WTC11 (cell line): ENCODE results near the gene SYNDIG1. TPM values are rescaled to one million over a fixed set of nuclear protein-coding genes. Genes with fewer than 3 reads are reported as not detected.

Source experiments
- ATAC-seq: fragments of 200-7000 bp; cut with Tn5 transposase; 2 replicates; pipeline ENCODE4 v1.10.0; 2021; ENCODE audit warnings: mild to moderate bottlenecking, moderate library complexity
- CTCF ChIA-PET: fragments of 300-600 bp; sonication (Branson Sonifier 250); formaldehyde crosslinking; loops from one replicate; lab custom pipeline; 2021; ENCODE audit warnings: antibody characterized with exemption; lab: Charles Lee
- POLR2A ChIA-PET: fragments of 350-600 bp; sonication (Branson Sonifier 250); formaldehyde crosslinking; loops from one replicate; lab custom pipeline; 2021; ENCODE audit warnings: antibody characterized with exemption; lab: Charles Lee
- DNase-seq: peaks from one replicate; pipeline ENCODE4 v3.0.0; 2021; ENCODE audit warnings: low spot score
- H3K27ac Mint-ChIP-seq: 2 replicates; pipeline ENCODE4 v1.8.0; 2021; ENCODE audit warnings: mixed read lengths
- H3K27me3 Mint-ChIP-seq: 2 replicates; pipeline ENCODE4 v1.8.0; 2021; ENCODE audit warnings: low read depth, mild to moderate bottlenecking, moderate library complexity, mixed read lengths
- H3K36me3 Mint-ChIP-seq: 2 replicates; pipeline ENCODE4 v1.8.0; 2021; ENCODE audit warnings: mixed read lengths
- H3K4me1 Mint-ChIP-seq: 2 replicates; pipeline ENCODE4 v1.8.0; 2022; ENCODE audit warnings: mixed read lengths
- H3K4me3 Mint-ChIP-seq: 2 replicates; pipeline ENCODE4 v1.8.0; 2021; ENCODE audit warnings: mild to moderate bottlenecking, moderate library complexity, mixed read lengths
- H3K9me3 Mint-ChIP-seq: 2 replicates; pipeline ENCODE4 v1.8.0; 2021; ENCODE audit warnings: mixed read lengths
- ATF3 ChIP-seq: sonication (generic); formaldehyde crosslinking; conservative IDR thresholded peaks from 2 replicates; pipeline ENCODE4 v1.8.1; 2022; ENCODE audit warnings: mild to moderate bottlenecking, missing genetic modification reagents
- CBFB ChIP-seq: sonication (generic); formaldehyde crosslinking; IDR thresholded peaks from 2 replicates; pipeline ENCODE4 v1.8.1; 2022; ENCODE audit warnings: mild to moderate bottlenecking, low read depth, missing genetic modification reagents
- ELF4 ChIP-seq: sonication (generic); formaldehyde crosslinking; IDR thresholded peaks from 2 replicates; pipeline ENCODE4 v1.8.1; 2022; ENCODE audit warnings: low read depth, mild to moderate bottlenecking, moderate library complexity, missing genetic modification reagents
- ERG ChIP-seq: fragments of 250-450 bp; sonication (Bioruptor Pico); IDR thresholded peaks from 2 replicates; pipeline ENCODE4 v1.8.0; 2021; ENCODE audit warnings: mild to moderate bottlenecking
- ESRRA ChIP-seq: sonication (generic); formaldehyde crosslinking; IDR thresholded peaks from 2 replicates; pipeline ENCODE4 v1.8.1; 2022; ENCODE audit warnings: mild to moderate bottlenecking, missing genetic modification reagents, borderline replicate concordance
- HMGA2 ChIP-seq: fragments of 250-450 bp; sonication (Bioruptor Pico); IDR thresholded peaks from 2 replicates; pipeline ENCODE4 v1.4.0; 2021; ENCODE audit warnings: mild to moderate bottlenecking, moderate library complexity
- HMGXB4 ChIP-seq: sonication (generic); formaldehyde crosslinking; IDR thresholded peaks from 2 replicates; pipeline ENCODE4 v1.8.1; 2023; ENCODE audit warnings: mild to moderate bottlenecking, moderate library complexity, missing genetic modification reagents
- IRF1 ChIP-seq: sonication (generic); formaldehyde crosslinking; IDR thresholded peaks from 2 replicates; pipeline ENCODE4 v1.8.0; 2023; ENCODE audit warnings: missing genetic modification reagents
- MLX ChIP-seq: sonication (generic); formaldehyde crosslinking; IDR thresholded peaks from 2 replicates; pipeline ENCODE4 v1.8.1; 2023; ENCODE audit warnings: mild to moderate bottlenecking, missing genetic modification reagents, moderate library complexity
- NFATC4 ChIP-seq: fragments of 250-450 bp; sonication (Bioruptor Pico); IDR thresholded peaks from 2 replicates; pipeline ENCODE4 v1.9.0; 2021; ENCODE audit warnings: mild to moderate bottlenecking
- NFE2L1 ChIP-seq: sonication (generic); formaldehyde crosslinking; IDR thresholded peaks from 2 replicates; pipeline ENCODE4 v1.8.1; 2023; ENCODE audit warnings: missing genetic modification reagents
- OVOL2 ChIP-seq: fragments of 250-450 bp; sonication (Bioruptor Pico); IDR thresholded peaks from 2 replicates; pipeline ENCODE4 v1.9.0; 2021; ENCODE audit warnings: mild to moderate bottlenecking, borderline replicate concordance
- PREB ChIP-seq: sonication (generic); formaldehyde crosslinking; IDR thresholded peaks from 2 replicates; pipeline ENCODE4 v1.8.1; 2022; ENCODE audit warnings: mild to moderate bottlenecking, missing genetic modification reagents, moderate library complexity, borderline replicate concordance
- RORB ChIP-seq: fragments of 250-450 bp; sonication (Bioruptor Pico); IDR thresholded peaks from 2 replicates; pipeline ENCODE4 v1.9.0; 2021; ENCODE audit warnings: mild to moderate bottlenecking
- SOX15 ChIP-seq: fragments of 250-450 bp; sonication (Bioruptor Pico); IDR thresholded peaks from 2 replicates; pipeline ENCODE4 v1.9.0; 2021; ENCODE audit warnings: mild to moderate bottlenecking
- SP1 ChIP-seq: sonication (generic); formaldehyde crosslinking; conservative IDR thresholded peaks from 2 replicates; pipeline ENCODE4 v1.8.1; 2022; ENCODE audit warnings: missing genetic modification reagents
- TCF7 ChIP-seq: sonication (generic); formaldehyde crosslinking; IDR thresholded peaks from 2 replicates; pipeline ENCODE4 v1.8.0; 2022; ENCODE audit warnings: mild to moderate bottlenecking, low read depth, missing genetic modification reagents, moderate library complexity
- TEAD4 ChIP-seq: sonication (generic); formaldehyde crosslinking; IDR thresholded peaks from 2 replicates; pipeline ENCODE4 v1.8.0; 2022; ENCODE audit warnings: mild to moderate bottlenecking, missing genetic modification reagents
- USF1 ChIP-seq: sonication (generic); formaldehyde crosslinking; IDR thresholded peaks from 2 replicates; pipeline ENCODE4 v1.8.0; 2022; ENCODE audit warnings: mild to moderate bottlenecking, missing genetic modification reagents
- ZNF121 ChIP-seq: sonication (generic); formaldehyde crosslinking; IDR thresholded peaks from 2 replicates; pipeline ENCODE4 v1.8.0; 2023; ENCODE audit warnings: missing genetic modification reagents
- ZNF219 ChIP-seq: sonication (generic); formaldehyde crosslinking; IDR thresholded peaks from 2 replicates; pipeline ENCODE4 v1.8.0; 2023; ENCODE audit warnings: missing genetic modification reagents, mild to moderate bottlenecking, borderline replicate concordance
- ZNF232 ChIP-seq: sonication (generic); formaldehyde crosslinking; IDR thresholded peaks from 2 replicates; pipeline ENCODE4 v1.8.0; 2022; ENCODE audit warnings: mild to moderate bottlenecking, missing genetic modification reagents
- ZNF416 ChIP-seq: fragments of 250-450 bp; sonication (Bioruptor Pico); IDR thresholded peaks from 2 replicates; pipeline ENCODE4 v1.9.0; 2021; ENCODE audit warnings: mild to moderate bottlenecking, inconsistent platforms
- ZNF512 ChIP-seq: sonication (generic); formaldehyde crosslinking; IDR thresholded peaks from 2 replicates; pipeline ENCODE4 v1.8.1; 2022; ENCODE audit warnings: missing genetic modification reagents, borderline replicate concordance
- total RNA-seq: library from RNA; stranded (reverse); gene quantifications from 3 replicates; pipeline ENCODE4 v1.2.3, GENCODE V29; 2021

The SYNDIG1 gene
- total RNA-seq, 1 experiment from 2014 or later = 6.4 TPM

- peaks cover 17% of the 10 kb centered on the region for H3K4me1 Mint-ChIP-seq
- CTCF ChIA-PET = no interaction called here
- H3K27ac Mint-ChIP-seq = no peak overlapping the region
- no peaks in the 10 kb centered on the region for H3K9me3 Mint-ChIP-seq
- POLR2A ChIA-PET = no interaction called here
- no peak for DNase-seq
- peaks cover 4% of the 10 kb centered on the region; the same call in 1 of the 2 replicates for H3K36me3 Mint-ChIP-seq
- TF ChIP-seq MLX (CRISPR knock-in tag) (no peak), ZNF512 (CRISPR knock-in tag) (no peak), HMGXB4 (CRISPR knock-in tag) (no peak), NFATC4 (CRISPR knock-in tag) (no peak), ZNF416 (CRISPR knock-in tag) (no peak), RORB (CRISPR knock-in tag) (no peak), NFE2L1 (CRISPR knock-in tag) (no peak), PREB (CRISPR knock-in tag) (no peak), ERG (CRISPR knock-in tag) (no peak), CBFB (no peak), ZNF232 (CRISPR knock-in tag) (no peak), ELF4 (CRISPR knock-in tag) (no peak)
- TF ChIP-seq, all 79 proteins: peak for 0
- no peak for ATAC-seq
- Mint-ChIP-seq H3K4me3 (no peak overlapping the region), H3K27me3 (no peaks in the 10 kb centered on the region)
Measured at GRCh38 chr20:24485981-24486380, 16.6 kb downstream of the SYNDIG1 start.

- Mint-ChIP-seq H3K4me3 (no peak overlapping the region), H3K36me3 (peaks cover 4% of the 10 kb centered on the region; the same call in 1 of the 2 replicates), H3K27ac (no peak overlapping the region), H3K4me1 (peaks cover 29% of the 10 kb centered on the region), H3K27me3 (no peaks in the 10 kb centered on the region)
- no peak for ATAC-seq
- ChIA-PET POLR2A (no interaction called here), CTCF (no interaction called here)
- DNase-seq = no peak
- no peak for TF ChIP-seq IRF1
- TF ChIP-seq, all 79 proteins: peak for 0
- no peaks in the 10 kb centered on the region for H3K9me3 Mint-ChIP-seq
Measured at GRCh38 chr20:24487240-24487639, 17.8 kb downstream of the SYNDIG1 start.

GRCh38 chr20:24487648-24488047, 18.2 kb downstream of the SYNDIG1 start:
- Mint-ChIP-seq H3K36me3 (peaks cover 4% of the 10 kb centered on the region; the same call in 1 of the 2 replicates), H3K4me1 (peaks cover 32% of the 10 kb centered on the region)
- DNase-seq = no peak
- ATAC-seq = no peak
- TF ChIP-seq TCF7 = no peak
- no peak for TF ChIP-seq TEAD4 (CRISPR knock-in tag)
- no peak for TF ChIP-seq OVOL2 (CRISPR knock-in tag)
- TF ChIP-seq ATF3 = no peak
- TF ChIP-seq ZNF219 (CRISPR knock-in tag) = no peak
- no peak for TF ChIP-seq ZNF121
- TF ChIP-seq SOX15 (CRISPR knock-in tag) = no peak
- TF ChIP-seq HMGA2 (CRISPR knock-in tag) = no peak
- TF ChIP-seq USF1 (CRISPR knock-in tag) = no peak
- no peak for TF ChIP-seq PREB (CRISPR knock-in tag)
- no peak for TF ChIP-seq SP1 (CRISPR knock-in tag)
- no peak for TF ChIP-seq ESRRA (CRISPR knock-in tag)
- TF ChIP-seq, all 79 proteins: peak for 0
- CTCF ChIA-PET = no interaction called here
- Mint-ChIP-seq H3K9me3 (no peaks in the 10 kb centered on the region), H3K27ac (no peak overlapping the region), H3K4me3 (no peak overlapping the region), H3K27me3 (no peaks in the 10 kb centered on the region)
- POLR2A ChIA-PET = no interaction called here
